Measurements from ENCODE around the gene DSTYK.

The DSTYK gene

GRCh38 chr1:205229916-205230700 lies 18.6 kb upstream of the DSTYK start:
- Histone ChIP-seq H3K36me3 (ENCODE audit: insufficient read depth, low read length) (no peaks in the 10 kb centered on the region), H3K9me3 (ENCODE audit: insufficient read depth, low read depth, low read length) (no peaks in the 10 kb centered on the region), H4K20me1 (ENCODE audit: insufficient read depth, low read length, poor library complexity, severe bottlenecking) (no peaks in the 10 kb centered on the region), H3K4me2 (ENCODE audit: low read depth, low read length, poor library complexity, severe bottlenecking) (peak overlapping the region; percentile 76), H3K4me3 (ENCODE audit: low read length, poor library complexity, severe bottlenecking) (peak overlapping the region; percentile 56), H3K27me3 (ENCODE audit: insufficient read depth, low read length, poor library complexity, severe bottlenecking) (no peaks in the 10 kb centered on the region), H3K9me2 (replicated peaks; ENCODE audit: low read depth, low read length) (no peaks in the 10 kb centered on the region), H3F3A (ENCODE audit: low read depth) (no peaks in the 10 kb centered on the region), H3K4me1 (ENCODE audit: insufficient read depth, low read length, poor library complexity, severe bottlenecking) (peaks cover 30% of the 10 kb centered on the region), H2AFZ (ENCODE audit: low read length) (no peak overlapping the region), H3K9ac (ENCODE audit: low read depth, low read length, poor library complexity, severe bottlenecking) (peak overlapping the region; percentile 41), H3K79me2 (ENCODE audit: insufficient read depth, low read length) (no peaks in the 10 kb centered on the region)
- TF ChIP-seq CTCF (conservative IDR thresholded peaks at IDR 0.05; ENCODE audit: low read length) = no peak
- TF ChIP-seq EZH2phosphoT487 (IDR thresholded peaks at IDR 0.05; ENCODE audit: borderline replicate concordance) = no peak

DNA sequence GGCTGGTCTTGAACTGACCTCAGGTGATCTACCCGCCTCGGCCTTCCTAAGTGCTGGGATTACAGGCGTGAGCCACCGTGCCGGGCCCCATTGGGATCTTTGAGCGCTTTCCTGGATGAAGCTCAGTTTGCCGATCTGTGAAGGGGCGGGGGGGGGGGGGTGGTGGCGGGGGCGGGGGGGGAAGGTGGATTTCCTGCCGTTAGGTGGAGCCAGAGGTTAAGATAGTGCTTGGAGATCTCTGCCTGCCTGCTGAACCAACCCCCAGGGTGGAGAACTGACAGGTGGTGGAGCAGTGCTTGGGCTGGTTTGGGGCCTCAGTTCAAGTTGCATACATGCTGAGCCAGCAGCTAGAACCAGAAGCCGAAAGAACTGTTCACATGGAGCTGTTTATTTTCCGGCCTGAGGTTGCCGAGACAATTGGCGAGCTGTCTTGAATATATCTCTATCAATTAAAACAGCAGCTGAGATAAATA lies 17.9 kb upstream of the DSTYK start:
- no peaks in the 10 kb centered on the region for H3K9me2 ChIP-seq (replicated peaks; ENCODE audit: low read depth, low read length)
- H3K36me3 ChIP-seq (ENCODE audit: insufficient read depth, low read length) = no peaks in the 10 kb centered on the region
- H4K20me1 ChIP-seq (ENCODE audit: insufficient read depth, low read length, poor library complexity, severe bottlenecking) = no peaks in the 10 kb centered on the region
- no peaks in the 10 kb centered on the region for H3K79me2 ChIP-seq (ENCODE audit: insufficient read depth, low read length)
- H3K4me3 ChIP-seq (ENCODE audit: low read length, poor library complexity, severe bottlenecking) = peak overlapping the region; percentile 77
- peak overlapping the region; percentile 99 for H3K4me2 ChIP-seq (ENCODE audit: low read depth, low read length, poor library complexity, severe bottlenecking)
- no peaks in the 10 kb centered on the region for H3K9me3 ChIP-seq (ENCODE audit: insufficient read depth, low read depth, low read length)
- H3K27me3 ChIP-seq (ENCODE audit: insufficient read depth, low read length, poor library complexity, severe bottlenecking) = no peaks in the 10 kb centered on the region
- H3K4me1 ChIP-seq (ENCODE audit: insufficient read depth, low read length, poor library complexity, severe bottlenecking) = peaks cover 30% of the 10 kb centered on the region
- no peaks in the 10 kb centered on the region for H3F3A ChIP-seq (ENCODE audit: low read depth)
- no peak overlapping the region for H2AFZ ChIP-seq (ENCODE audit: low read length)
- TF ChIP-seq EZH2phosphoT487 (IDR thresholded peaks at IDR 0.05; ENCODE audit: borderline replicate concordance) (no peak), CTCF (conservative IDR thresholded peaks at IDR 0.05; ENCODE audit: low read length) (peak; percentile 19; the same call in 1 of the 2 replicates)
- peak overlapping the region; percentile 64 for H3K9ac ChIP-seq (ENCODE audit: low read depth, low read length, poor library complexity, severe bottlenecking)

DNA sequence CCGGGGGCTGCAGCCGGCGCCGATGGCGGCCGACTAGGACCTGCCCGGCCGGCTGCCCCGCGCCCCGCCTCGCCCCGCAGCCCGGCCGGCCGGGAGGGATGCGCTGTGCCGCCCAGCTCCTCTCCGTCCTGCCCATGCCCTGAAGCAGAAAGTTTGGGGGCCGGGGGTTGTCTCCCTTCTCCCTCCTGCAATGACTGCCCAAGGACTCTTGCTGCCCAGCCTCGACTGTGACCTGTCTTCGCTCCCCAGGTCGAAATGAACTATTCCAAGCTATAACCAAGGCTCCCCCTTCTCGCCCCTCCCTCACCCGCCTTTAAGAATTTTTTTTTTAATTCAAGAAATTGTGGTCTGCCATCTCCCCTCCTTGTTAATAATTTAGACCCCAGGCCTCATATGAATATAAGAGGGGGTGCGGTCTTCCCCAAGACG lies 16.6 kb upstream of the DSTYK start:
- H3K79me2 ChIP-seq (ENCODE audit: insufficient read depth, low read length) = no peaks in the 10 kb centered on the region
- peak overlapping the region; percentile 79 for H2AFZ ChIP-seq (ENCODE audit: low read length)
- no peaks in the 10 kb centered on the region for H3F3A ChIP-seq (ENCODE audit: low read depth)
- H3K9ac ChIP-seq (ENCODE audit: low read depth, low read length, poor library complexity, severe bottlenecking) = peak overlapping the region; percentile 64
- no peaks in the 10 kb centered on the region for H3K36me3 ChIP-seq (ENCODE audit: insufficient read depth, low read length)
- H3K4me3 ChIP-seq (ENCODE audit: low read length, poor library complexity, severe bottlenecking) = peak overlapping the region; percentile 77
- peaks cover 30% of the 10 kb centered on the region for H3K4me1 ChIP-seq (ENCODE audit: insufficient read depth, low read length, poor library complexity, severe bottlenecking)
- H4K20me1 ChIP-seq (ENCODE audit: insufficient read depth, low read length, poor library complexity, severe bottlenecking) = no peaks in the 10 kb centered on the region
- H3K4me2 ChIP-seq (ENCODE audit: low read depth, low read length, poor library complexity, severe bottlenecking) = peak overlapping the region; percentile 99
- no peaks in the 10 kb centered on the region for H3K9me3 ChIP-seq (ENCODE audit: insufficient read depth, low read depth, low read length)
- no peaks in the 10 kb centered on the region for H3K27me3 ChIP-seq (ENCODE audit: insufficient read depth, low read length, poor library complexity, severe bottlenecking)
- no peaks in the 10 kb centered on the region for H3K9me2 ChIP-seq (replicated peaks; ENCODE audit: low read depth, low read length)
- no peak for TF ChIP-seq CTCF (conservative IDR thresholded peaks at IDR 0.05; ENCODE audit: low read length)
- no peak for TF ChIP-seq EZH2phosphoT487 (IDR thresholded peaks at IDR 0.05; ENCODE audit: borderline replicate concordance)
